ENCODE results near the gene SERPINC1.
"Not testable (repeated sequence)": the region's sequence is repeated elsewhere in the genome, so short reads cannot be mapped to it uniquely, and the experiment has no call there.

Gene SERPINC1

GRCh38 chr1:173893611-173894010 is 23.5 kb downstream of the SERPINC1 start:
- in situ Hi-C loops (cut with MboI; ENCODE audit: low sequenced_read_pairs) = no loop called here

DNA sequence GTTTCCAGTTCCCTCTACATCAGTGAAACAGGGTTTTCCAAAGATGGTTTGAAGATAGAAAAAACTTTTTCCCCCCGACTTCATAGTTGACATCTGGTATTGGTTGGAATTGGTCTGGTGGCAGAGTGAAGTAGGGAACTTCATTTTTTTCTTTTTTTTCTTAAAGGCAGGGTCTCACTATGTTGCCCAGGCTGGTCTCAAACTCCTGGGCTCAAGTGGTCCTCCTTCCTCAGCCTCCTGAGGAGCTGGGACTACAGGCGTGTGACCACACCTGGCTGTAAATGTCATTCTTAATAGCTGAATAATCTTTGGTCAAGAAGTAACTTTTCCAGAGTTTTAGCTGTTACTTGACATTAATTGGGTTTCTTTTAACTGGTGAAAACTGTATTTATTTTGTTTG is 27.2 kb downstream of the SERPINC1 start:
- in situ Hi-C loops (cut with MboI; ENCODE audit: low sequenced_read_pairs) = no loop called here

GRCh38 chr1:173888749-173889148 is 28.4 kb downstream of the SERPINC1 start:
- in situ Hi-C loops (cut with MboI; ENCODE audit: low sequenced_read_pairs) = no loop called here

- in situ Hi-C loops (cut with MboI; ENCODE audit: low sequenced_read_pairs) = no loop called here
Observed at GRCh38 chr1:173887627-173888026, 29.5 kb downstream of the SERPINC1 start.

- in situ Hi-C loops (cut with MboI; ENCODE audit: low sequenced_read_pairs) = no loop called here
Observed at GRCh38 chr1:173886746-173887611, 30.1 kb downstream of the SERPINC1 start.

DNA sequence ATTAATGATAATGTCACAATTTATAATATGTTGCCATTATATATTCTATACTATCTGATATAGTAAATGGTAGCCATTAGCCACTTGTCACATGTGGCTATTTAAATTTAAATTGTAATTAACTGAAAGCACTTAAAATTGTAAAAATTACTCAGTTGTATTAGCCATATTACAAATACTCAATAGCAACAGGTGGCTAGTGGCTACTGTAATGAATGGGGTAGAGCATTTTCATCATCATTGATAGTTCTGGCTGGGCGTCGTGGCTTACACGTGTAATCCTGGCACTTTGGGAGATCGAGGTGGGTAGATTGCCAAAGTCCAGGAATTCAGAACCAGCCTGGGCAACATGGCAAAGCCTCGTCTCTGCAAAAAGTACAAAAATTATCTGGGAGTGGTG is 32.4 kb downstream of the SERPINC1 start:
- in situ Hi-C loops (cut with MboI; ENCODE audit: low sequenced_read_pairs) = no loop called here

DNA sequence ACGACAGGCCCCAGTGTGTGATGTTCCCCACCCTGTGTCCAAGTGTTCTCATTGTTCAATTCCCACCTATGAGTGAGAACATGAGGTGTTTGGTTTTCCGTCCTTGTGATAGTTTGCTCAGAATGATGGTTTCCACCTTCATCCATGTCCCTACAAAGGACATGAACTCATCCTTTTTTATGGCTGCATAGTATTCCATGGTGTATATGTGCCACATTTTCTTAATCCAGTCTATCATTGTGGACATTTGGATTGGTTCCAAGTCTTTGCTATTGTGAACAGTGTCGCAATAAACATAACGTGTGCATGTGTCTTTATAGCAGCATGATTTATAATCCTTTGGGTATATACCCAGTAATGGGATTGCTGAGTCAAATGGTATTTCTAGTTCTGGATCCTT is 36.0 kb downstream of the SERPINC1 start:
- in situ Hi-C loops (cut with MboI; ENCODE audit: low sequenced_read_pairs) = not testable (repeated sequence)

- in situ Hi-C loops (cut with MboI; ENCODE audit: low sequenced_read_pairs) = no loop called here
Observed at GRCh38 chr1:173878251-173878650, 38.9 kb downstream of the SERPINC1 start.

- in situ Hi-C loops (cut with MboI; ENCODE audit: low sequenced_read_pairs) = no loop called here
Observed at GRCh38 chr1:173876732-173877131, 40.4 kb downstream of the SERPINC1 start.

GRCh38 chr1:173871500-173871899 is 45.6 kb downstream of the SERPINC1 start:
- in situ Hi-C loops (cut with MboI; ENCODE audit: low sequenced_read_pairs) = no loop called here

GRCh38 chr1:173871091-173871490 is 46.0 kb downstream of the SERPINC1 start:
- in situ Hi-C loops (cut with MboI; ENCODE audit: low sequenced_read_pairs) = no loop called here

DNA sequence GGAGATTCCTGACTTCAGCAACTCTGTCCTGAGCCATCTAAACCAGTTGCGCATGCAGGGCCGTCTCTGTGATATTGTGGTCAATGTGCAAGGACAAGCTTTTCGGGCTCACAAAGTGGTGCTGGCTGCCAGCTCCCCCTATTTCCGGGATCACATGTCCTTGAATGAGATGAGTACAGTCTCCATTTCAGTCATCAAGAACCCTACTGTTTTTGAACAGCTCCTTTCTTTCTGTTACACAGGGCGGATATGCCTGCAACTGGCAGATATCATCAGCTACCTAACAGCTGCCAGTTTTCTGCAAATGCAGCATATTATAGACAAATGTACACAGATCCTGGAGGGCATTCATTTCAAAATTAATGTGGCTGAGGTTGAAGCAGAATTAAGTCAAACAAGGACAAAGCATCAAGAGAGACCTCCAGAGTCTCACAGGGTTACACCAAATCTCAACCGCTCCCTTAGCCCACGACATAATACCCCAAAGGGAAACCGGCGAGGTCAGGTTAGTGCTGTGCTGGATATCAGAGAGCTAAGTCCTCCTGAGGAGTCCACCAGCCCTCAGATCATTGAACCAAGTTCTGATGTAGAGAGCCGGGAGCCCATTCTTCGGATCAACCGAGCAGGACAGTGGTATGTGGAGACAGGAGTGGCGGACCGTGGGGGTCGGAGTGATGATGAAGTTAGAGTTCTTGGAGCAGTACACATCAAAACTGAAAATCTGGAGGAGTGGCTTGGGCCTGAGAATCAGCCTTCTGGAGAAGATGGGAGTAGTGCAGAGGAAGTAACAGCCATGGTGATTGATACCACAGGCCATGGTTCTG is 46.7 kb downstream of the SERPINC1 start:
- in situ Hi-C loops (cut with MboI; ENCODE audit: low sequenced_read_pairs) = no loop called here

- in situ Hi-C loops (cut with MboI; ENCODE audit: low sequenced_read_pairs) = no loop called here
Observed at GRCh38 chr1:173869021-173869359, 48.1 kb downstream of the SERPINC1 start.

- in situ Hi-C loops (cut with MboI; ENCODE audit: low sequenced_read_pairs) = no loop called here
Observed at GRCh38 chr1:173868266-173869020, 48.7 kb downstream of the SERPINC1 start, which contains the start of gene ZBTB37. Gene ZBTB37, plus strand, starts transcription at chr1:173868380. Its CDS starts 1,846 bp downstream, at chr1:173870226.

- in situ Hi-C loops (cut with MboI; ENCODE audit: low sequenced_read_pairs) = no loop called here
Observed at GRCh38 chr1:173867753-173868265, 49.3 kb downstream of the SERPINC1 start, which contains the start of gene GAS5. Gene GAS5, minus strand, starts transcription at chr1:173867989.

- in situ Hi-C loops (cut with MboI; ENCODE audit: low sequenced_read_pairs) = no loop called here
Observed at GRCh38 chr1:173867141-173867752, 49.9 kb downstream of the SERPINC1 start.

- in situ Hi-C loops (cut with MboI; ENCODE audit: low sequenced_read_pairs) = no loop called here
Observed at GRCh38 chr1:173866413-173867115, 50.6 kb downstream of the SERPINC1 start.

GRCh38 chr1:173865468-173866164 is 51.5 kb downstream of the SERPINC1 start:
- in situ Hi-C loops (cut with MboI; ENCODE audit: low sequenced_read_pairs) = no loop called here

DNA sequence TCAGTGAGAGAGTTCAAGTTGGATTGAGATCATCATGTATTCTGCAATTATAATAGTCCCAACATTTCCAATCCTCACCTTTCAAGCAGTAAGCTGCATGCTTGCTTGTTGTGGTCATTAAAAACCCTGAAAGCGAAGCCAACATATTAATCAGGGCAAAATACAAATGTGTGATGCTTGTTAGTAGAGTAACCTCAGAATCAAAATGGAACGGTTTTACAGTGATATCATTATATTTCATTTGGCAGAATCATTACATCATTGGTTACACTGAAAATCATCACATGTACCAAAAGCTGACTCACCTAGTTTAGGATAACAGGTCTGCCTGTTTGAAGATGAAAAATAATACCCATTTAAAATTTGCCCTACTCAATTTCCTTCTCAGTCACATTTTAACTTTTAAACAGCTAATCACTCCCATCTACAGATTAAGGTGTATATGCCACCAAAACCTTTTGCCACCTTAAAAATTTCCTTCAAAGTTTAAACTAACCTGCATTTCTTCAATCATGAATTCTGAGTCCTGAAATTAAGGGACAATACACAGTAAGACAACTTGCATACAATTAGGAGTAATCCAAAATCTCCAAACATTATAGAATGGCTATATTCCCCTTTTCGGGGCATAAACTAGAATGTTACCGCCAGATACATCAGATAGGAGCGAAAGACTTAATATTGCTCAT is 52.8 kb downstream of the SERPINC1 start:
- in situ Hi-C loops (cut with MboI; ENCODE audit: low sequenced_read_pairs) = no loop called here
